Fibroblast of pulmonary artery (primary cell): ENCODE measurements around the gene PPP1R15B.

ENCODE experiments used
- DNase-seq: peaks from one replicate; pipeline ENCODE4 v3.0.0-alpha.2; 2010; ENCODE audit warnings: low read depth
- H3K4me3 ChIP-seq: replicated peaks from 2 replicates; pipeline ENCODE4 v1.5.1; 2011; ENCODE audit warnings: low read depth, mild to moderate bottlenecking, control low read depth, low read length, moderate library complexity
- CTCF ChIP-seq: IDR thresholded peaks from 2 replicates; pipeline ENCODE4 v1.5.1; 2011; ENCODE audit warnings: mild to moderate bottlenecking, control low read depth, low read length, inconsistent platforms; ENCODE audit errors: missing control alignments

The PPP1R15B gene

GRCh38 chr1:204384636-204385352 is 26.8 kb downstream of the PPP1R15B start:
- peak; percentile 58 for DNase-seq
- no peak for TF ChIP-seq CTCF
- H3K4me3 ChIP-seq = no peak overlapping the region

- H3K4me3 ChIP-seq = no peak overlapping the region
- no peak for TF ChIP-seq CTCF
These were observed 28.3 kb downstream of the PPP1R15B start for GRCh38 chr1:204383163-204383904.

GRCh38 chr1:204382714-204383083 is 28.9 kb downstream of the PPP1R15B start:
- no peak for DNase-seq
- H3K4me3 ChIP-seq = no peak overlapping the region
- no peak for TF ChIP-seq CTCF

More at GRCh38 chr1:204383163-204383904, 28.3 kb downstream of the PPP1R15B start:
- DNase-seq = no peak

- no peak for DNase-seq
- no peak overlapping the region for H3K4me3 ChIP-seq
- no peak for TF ChIP-seq CTCF
These were observed 31.3 kb downstream of the PPP1R15B start for GRCh38 chr1:204380293-204380831.

- DNase-seq = no peak
- peak overlapping the region; percentile 42 for H3K4me3 ChIP-seq
- no peak for TF ChIP-seq CTCF
These were observed 33.6 kb downstream of the PPP1R15B start for GRCh38 chr1:204377800-204378668.

GRCh38 chr1:204376919-204377799 is 34.5 kb downstream of the PPP1R15B start:
- no peak for TF ChIP-seq CTCF
- H3K4me3 ChIP-seq = peak overlapping the region; percentile 42
- no peak for DNase-seq
